Measurements from ENCODE around the gene MAST1.

MAST1 gene

DNA sequence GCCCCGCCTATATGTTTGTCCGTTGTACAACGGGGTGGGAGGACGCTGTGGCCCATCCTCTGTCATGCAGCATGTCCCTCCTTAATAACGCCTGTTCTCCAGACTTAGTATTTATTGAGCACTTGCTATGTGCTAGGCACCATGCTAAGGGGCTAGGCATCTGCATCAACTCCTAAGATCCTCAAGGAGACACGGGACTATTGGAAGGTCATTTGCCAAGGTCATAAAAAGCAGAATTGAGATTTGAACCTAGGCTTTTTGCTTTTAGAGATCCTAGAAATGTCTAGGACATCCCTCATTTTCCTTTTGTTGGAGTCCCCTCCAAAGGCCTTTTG, 1.8 kb upstream of the MAST1 start:
- no peaks in the 10 kb centered on the region for H3K9me3 ChIP-seq (ENCODE audit: severe bottlenecking)
- H3K4me3 ChIP-seq (ENCODE audit: severe bottlenecking): no peak overlapping the region
- H3K36me3 ChIP-seq (ENCODE audit: low read depth): no peaks in the 10 kb centered on the region
- peaks cover 73% of the 10 kb centered on the region for H3K27me3 ChIP-seq (ENCODE audit: insufficient read depth, poor library complexity, severe bottlenecking)
- DNase-seq (ENCODE audit: low spot score): no peak
- no peak for ATAC-seq (ENCODE audit: low read depth)
- peaks cover 10% of the 10 kb centered on the region for H3K4me1 ChIP-seq (ENCODE audit: insufficient read depth, poor library complexity, severe bottlenecking)
- H3K27ac ChIP-seq (ENCODE audit: poor library complexity, severe bottlenecking): no peak overlapping the region
- TF ChIP-seq, protein P1, sequence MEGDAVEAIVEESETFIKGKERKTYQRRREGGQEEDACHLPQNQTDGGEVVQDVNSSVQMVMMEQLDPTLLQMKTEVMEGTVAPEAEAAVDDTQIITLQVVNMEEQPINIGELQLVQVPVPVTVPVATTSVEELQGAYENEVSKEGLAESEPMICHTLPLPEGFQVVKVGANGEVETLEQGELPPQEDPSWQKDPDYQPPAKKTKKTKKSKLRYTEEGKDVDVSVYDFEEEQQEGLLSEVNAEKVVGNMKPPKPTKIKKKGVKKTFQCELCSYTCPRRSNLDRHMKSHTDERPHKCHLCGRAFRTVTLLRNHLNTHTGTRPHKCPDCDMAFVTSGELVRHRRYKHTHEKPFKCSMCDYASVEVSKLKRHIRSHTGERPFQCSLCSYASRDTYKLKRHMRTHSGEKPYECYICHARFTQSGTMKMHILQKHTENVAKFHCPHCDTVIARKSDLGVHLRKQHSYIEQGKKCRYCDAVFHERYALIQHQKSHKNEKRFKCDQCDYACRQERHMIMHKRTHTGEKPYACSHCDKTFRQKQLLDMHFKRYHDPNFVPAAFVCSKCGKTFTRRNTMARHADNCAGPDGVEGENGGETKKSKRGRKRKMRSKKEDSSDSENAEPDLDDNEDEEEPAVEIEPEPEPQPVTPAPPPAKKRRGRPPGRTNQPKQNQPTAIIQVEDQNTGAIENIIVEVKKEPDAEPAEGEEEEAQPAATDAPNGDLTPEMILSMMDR (IDR thresholded peaks at IDR 0.05; ENCODE audit: poor library complexity, severe bottlenecking): no peak

DNA sequence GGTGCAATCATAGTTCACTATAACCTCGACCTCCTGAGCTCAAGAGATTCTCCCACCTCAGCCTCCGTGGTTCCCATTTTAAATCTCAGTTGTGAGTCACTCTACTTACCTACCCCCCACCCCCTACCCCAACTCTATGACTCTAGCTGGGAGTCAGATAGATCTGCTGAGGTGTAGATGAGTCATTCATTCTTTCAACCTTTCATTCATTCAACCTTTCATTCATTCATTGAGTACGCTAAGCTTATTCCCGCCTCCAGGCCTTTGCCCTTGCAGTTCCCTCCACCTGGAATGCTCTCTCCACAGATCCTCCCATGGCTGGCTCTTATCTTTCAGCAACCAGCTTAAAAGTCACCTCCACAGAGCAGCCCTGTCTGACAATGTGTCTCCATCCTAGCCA, 1.1 kb upstream of the MAST1 start:
- no peak for DNase-seq (ENCODE audit: low spot score)
- H3K27me3 ChIP-seq (ENCODE audit: insufficient read depth, poor library complexity, severe bottlenecking): peaks cover 73% of the 10 kb centered on the region
- peaks cover 10% of the 10 kb centered on the region for H3K4me1 ChIP-seq (ENCODE audit: insufficient read depth, poor library complexity, severe bottlenecking)
- TF ChIP-seq, protein P1 (IDR thresholded peaks at IDR 0.05; ENCODE audit: poor library complexity, severe bottlenecking): no peak
- H3K27ac ChIP-seq (ENCODE audit: poor library complexity, severe bottlenecking): no peak overlapping the region
- H3K4me3 ChIP-seq (ENCODE audit: severe bottlenecking): no peak overlapping the region
- no peaks in the 10 kb centered on the region for H3K36me3 ChIP-seq (ENCODE audit: low read depth)
- no peak for ATAC-seq (ENCODE audit: low read depth)
- no peaks in the 10 kb centered on the region for H3K9me3 ChIP-seq (ENCODE audit: severe bottlenecking)

DNA sequence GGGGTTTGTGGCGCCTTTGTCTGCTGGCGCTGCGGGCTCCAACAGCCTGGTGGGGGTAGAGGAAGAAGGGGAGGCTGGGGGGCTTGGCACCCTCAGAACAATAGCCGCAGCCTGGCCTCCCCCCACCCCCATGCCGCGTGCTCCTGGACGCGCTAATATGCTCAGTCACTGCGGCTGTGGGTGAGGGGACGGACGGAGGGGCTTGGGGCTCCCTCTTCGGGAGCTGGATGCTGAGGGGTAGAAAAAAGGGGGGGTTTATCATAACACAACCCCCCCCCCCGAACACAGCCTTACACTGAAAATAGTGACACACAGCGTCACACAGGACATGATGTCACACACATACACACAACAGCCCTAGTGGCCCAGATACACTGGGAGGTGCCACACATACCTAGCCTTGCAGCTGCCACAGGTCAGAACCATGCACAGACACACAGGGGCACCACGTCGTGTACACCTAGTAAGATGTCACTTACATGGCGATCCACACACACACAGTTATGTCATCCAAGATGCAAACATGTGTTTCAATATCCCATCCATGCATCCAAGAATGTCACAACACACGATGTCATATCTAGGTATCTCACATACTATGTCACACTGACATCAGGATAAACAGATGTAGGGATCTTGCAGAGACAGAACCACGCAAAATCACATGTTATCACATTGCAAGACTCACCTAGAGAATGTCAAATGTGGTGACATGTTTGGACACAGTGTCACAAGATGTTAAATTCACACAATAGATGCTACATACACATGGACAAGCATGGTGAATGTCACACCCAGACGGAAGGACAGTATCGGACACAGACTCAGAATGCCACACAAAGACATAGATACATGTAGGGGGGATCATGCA, 806 bp downstream of the MAST1 start:
- H3K27ac ChIP-seq (ENCODE audit: poor library complexity, severe bottlenecking): no peak overlapping the region
- ATAC-seq (ENCODE audit: low read depth) (no peak), DNase-seq (ENCODE audit: low spot score) (no peak)
- H3K4me1 ChIP-seq (ENCODE audit: insufficient read depth, poor library complexity, severe bottlenecking): no peaks in the 10 kb centered on the region
- no peaks in the 10 kb centered on the region for H3K9me3 ChIP-seq (ENCODE audit: severe bottlenecking)
- H3K36me3 ChIP-seq (ENCODE audit: low read depth): no peaks in the 10 kb centered on the region
- H3K27me3 ChIP-seq (ENCODE audit: insufficient read depth, poor library complexity, severe bottlenecking): peaks cover 61% of the 10 kb centered on the region
- peak overlapping the region; percentile 26 for H3K4me3 ChIP-seq (ENCODE audit: severe bottlenecking)
- TF ChIP-seq, protein P1 (IDR thresholded peaks at IDR 0.05; ENCODE audit: poor library complexity, severe bottlenecking): no peak

DNA sequence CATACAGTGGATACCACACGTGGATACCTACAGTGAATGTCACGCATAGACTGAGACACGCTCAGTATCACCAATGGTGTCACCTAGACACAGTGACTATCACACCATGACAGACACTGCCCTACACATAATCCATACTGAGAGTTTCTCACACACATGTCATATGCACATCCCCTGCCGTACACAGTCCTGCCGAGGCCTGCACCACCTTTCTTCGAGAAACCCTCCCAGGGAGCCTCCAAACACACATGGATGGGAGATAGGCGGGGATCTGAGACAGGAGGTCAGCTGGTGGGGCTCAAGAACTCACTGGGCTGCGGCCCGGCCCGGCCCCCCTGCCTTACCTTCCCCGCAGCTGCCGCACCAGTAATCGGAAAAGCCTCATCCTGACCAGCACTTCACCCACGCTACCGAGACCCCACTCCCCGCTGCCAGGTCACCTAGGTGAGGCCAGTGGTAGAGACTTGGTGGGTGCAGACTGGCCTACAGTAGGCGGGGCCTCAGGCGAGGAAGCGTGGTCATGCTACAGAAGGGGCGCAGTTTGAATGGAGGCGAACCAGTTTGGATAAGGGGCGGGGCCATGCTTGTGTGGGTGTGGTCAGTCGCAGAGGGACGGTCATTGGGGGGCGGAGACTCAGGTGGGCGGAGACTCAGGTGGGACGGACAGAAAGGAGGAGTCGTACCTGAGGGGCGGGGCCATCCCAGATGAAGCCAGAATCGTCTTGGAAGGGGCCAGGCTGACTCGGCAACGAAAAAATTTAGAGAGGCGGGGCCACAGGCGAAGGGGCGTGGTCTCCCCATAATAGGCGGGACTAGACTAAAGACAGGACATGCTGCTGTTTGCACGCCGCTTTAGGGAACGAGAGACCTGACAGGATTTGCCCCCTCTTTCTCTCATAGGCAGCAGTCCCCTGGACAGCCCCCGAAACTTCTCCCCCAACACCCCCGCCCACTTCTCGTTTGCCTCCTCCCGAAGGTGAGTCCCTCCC, 2.1 kb downstream of the MAST1 start:
- DNase-seq (ENCODE audit: low spot score) (peak; percentile 94), ATAC-seq (ENCODE audit: low read depth) (peak; percentile 78)
- H3K4me1 ChIP-seq (ENCODE audit: insufficient read depth, poor library complexity, severe bottlenecking): no peaks in the 10 kb centered on the region

More for the DNA sequence above, 2.1 kb downstream of the MAST1 start:
- TF ChIP-seq, protein P1 (IDR thresholded peaks at IDR 0.05; ENCODE audit: poor library complexity, severe bottlenecking): no peak
- no peaks in the 10 kb centered on the region for H3K36me3 ChIP-seq (ENCODE audit: low read depth)
- H3K4me3 ChIP-seq (ENCODE audit: severe bottlenecking): peak overlapping the region; percentile 34
- H3K27me3 ChIP-seq (ENCODE audit: insufficient read depth, poor library complexity, severe bottlenecking): peaks cover 49% of the 10 kb centered on the region
- peak overlapping the region; percentile 10 for H3K27ac ChIP-seq (ENCODE audit: poor library complexity, severe bottlenecking)
- H3K9me3 ChIP-seq (ENCODE audit: severe bottlenecking): no peaks in the 10 kb centered on the region
